HK-2 (cell line): ENCODE measurements around the gene NDC80.

Experiments used
- DNase-seq: peaks from one replicate; pipeline ENCODE4 v3.0.0-alpha.2; 2018; ENCODE audit not compliant: unreplicated experiment

Gene NDC80

GRCh38 chr18:2559249-2559648 is 12.1 kb upstream of the NDC80 start:
- DNase-seq: no peak

- DNase-seq: no peak
Measured at GRCh38 chr18:2564373-2564772, 7.0 kb upstream of the NDC80 start.

GRCh38 chr18:2568129-2568528 is 3.2 kb upstream of the NDC80 start:
- no peak for DNase-seq

- no peak for DNase-seq
Measured at GRCh38 chr18:2568605-2569004, 2.8 kb upstream of the NDC80 start.

- no peak for DNase-seq
Measured at GRCh38 chr18:2569338-2570207, 1.8 kb upstream of the NDC80 start.

GRCh38 chr18:2570772-2571199 is 571 bp upstream of the NDC80 start:
- DNase-seq: peak; percentile 64

GRCh38 chr18:2572171-2572569 is 813 bp downstream of the NDC80 start:
- no peak for DNase-seq

- no peak for DNase-seq
Measured at GRCh38 chr18:2572892-2573291, 1.5 kb downstream of the NDC80 start.

GRCh38 chr18:2573408-2573807 is 2.1 kb downstream of the NDC80 start:
- DNase-seq: no peak

- DNase-seq: no peak
Measured at GRCh38 chr18:2587788-2588187, 16.4 kb downstream of the NDC80 start.

- no peak for DNase-seq
Measured at GRCh38 chr18:2588666-2589344, 17.4 kb downstream of the NDC80 start.

- DNase-seq: no peak
Measured at GRCh38 chr18:2589345-2590068, 18.1 kb downstream of the NDC80 start.

GRCh38 chr18:2590303-2590702 is 18.9 kb downstream of the NDC80 start:
- no peak for DNase-seq

GRCh38 chr18:2597639-2598038 is 26.3 kb downstream of the NDC80 start:
- DNase-seq: no peak

- DNase-seq: no peak
Measured at GRCh38 chr18:2602844-2603243, 31.5 kb downstream of the NDC80 start.

GRCh38 chr18:2606335-2606734 is 35.0 kb downstream of the NDC80 start:
- no peak for DNase-seq

GRCh38 chr18:2609604-2610003 is 38.2 kb downstream of the NDC80 start:
- DNase-seq: no peak

GRCh38 chr18:2610549-2610948 is 39.2 kb downstream of the NDC80 start:
- no peak for DNase-seq

- DNase-seq: no peak
Measured at GRCh38 chr18:2612996-2613395, 41.6 kb downstream of the NDC80 start.

- DNase-seq: no peak
Measured at GRCh38 chr18:2617401-2617998, 46.1 kb downstream of the NDC80 start.

GRCh38 chr18:2618009-2618408 is 46.7 kb downstream of the NDC80 start:
- no peak for DNase-seq

GRCh38 chr18:2625217-2625616 is 53.9 kb downstream of the NDC80 start:
- no peak for DNase-seq
